ENCODE results near the gene DUSP11. TPM values are rescaled to one million over a fixed set of nuclear protein-coding genes. Genes with fewer than 3 reads are reported as not detected.

Gene DUSP11
- total and polyA plus RNA-seq, 3 donors from 2014 or later, result 32.2 to 56.3 (median 55.3) TPM

DNA sequence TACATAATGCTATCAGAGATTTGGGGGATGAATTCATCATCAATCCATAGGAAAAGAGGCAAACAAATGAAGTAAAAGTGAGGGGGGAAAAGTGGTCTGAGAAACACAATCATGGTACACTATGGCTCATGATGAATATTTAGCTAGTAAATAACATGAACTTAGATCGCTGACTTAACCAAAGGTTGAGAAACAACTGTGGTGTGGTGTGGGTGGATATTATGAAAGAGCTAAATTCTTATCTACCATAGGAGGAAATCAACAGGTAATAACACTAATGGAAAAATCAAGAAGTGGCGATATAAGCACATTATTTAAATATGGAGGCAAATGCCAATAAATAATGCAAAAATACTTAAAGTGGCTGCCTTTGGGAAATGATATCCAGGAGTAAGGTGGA, 30.6 kb downstream of the DUSP11 start:
- no peak overlapping the region for H3K4me3 ChIP-seq
- no peak overlapping the region for H3K27ac ChIP-seq
- intact Hi-C loops (cut with DNase I; ENCODE audit: low total_unique reads), result no loop called here
- H3K4me1 ChIP-seq, result no peaks in the 10 kb centered on the region
- 96 to 99% methylated on average over 2 of the region's 2 CpGs for WGBS, 2 donors
- H3K9me3 ChIP-seq, result no peaks in the 10 kb centered on the region
- H3K36me3 ChIP-seq (ENCODE audit: low read depth, missing control alignments), result no peaks in the 10 kb centered on the region
- TF ChIP-seq, protein P1, sequence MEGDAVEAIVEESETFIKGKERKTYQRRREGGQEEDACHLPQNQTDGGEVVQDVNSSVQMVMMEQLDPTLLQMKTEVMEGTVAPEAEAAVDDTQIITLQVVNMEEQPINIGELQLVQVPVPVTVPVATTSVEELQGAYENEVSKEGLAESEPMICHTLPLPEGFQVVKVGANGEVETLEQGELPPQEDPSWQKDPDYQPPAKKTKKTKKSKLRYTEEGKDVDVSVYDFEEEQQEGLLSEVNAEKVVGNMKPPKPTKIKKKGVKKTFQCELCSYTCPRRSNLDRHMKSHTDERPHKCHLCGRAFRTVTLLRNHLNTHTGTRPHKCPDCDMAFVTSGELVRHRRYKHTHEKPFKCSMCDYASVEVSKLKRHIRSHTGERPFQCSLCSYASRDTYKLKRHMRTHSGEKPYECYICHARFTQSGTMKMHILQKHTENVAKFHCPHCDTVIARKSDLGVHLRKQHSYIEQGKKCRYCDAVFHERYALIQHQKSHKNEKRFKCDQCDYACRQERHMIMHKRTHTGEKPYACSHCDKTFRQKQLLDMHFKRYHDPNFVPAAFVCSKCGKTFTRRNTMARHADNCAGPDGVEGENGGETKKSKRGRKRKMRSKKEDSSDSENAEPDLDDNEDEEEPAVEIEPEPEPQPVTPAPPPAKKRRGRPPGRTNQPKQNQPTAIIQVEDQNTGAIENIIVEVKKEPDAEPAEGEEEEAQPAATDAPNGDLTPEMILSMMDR (IDR thresholded peaks at IDR 0.05), result no peak
- no peak for TF ChIP-seq POLR2A (IDR thresholded peaks at IDR 0.05)
- no peaks in the 10 kb centered on the region for H3K27me3 ChIP-seq
- DNase-seq, result no peak

DNA sequence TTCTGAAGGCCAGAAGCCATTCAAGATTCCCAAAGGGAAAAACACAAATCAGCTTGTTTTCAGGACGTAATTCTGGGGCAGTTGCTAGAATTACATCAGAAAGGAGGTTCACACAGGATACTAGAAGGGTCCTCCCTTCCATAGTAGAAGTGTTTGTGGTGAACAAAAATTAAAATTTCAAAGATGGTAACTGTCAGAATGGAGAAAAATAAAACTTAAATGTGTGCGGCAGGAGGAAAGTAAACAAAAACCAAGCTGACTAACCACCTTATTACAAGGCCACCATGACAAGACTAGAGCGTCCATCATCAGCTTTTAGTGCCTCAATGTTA, 33.1 kb downstream of the DUSP11 start:
- no peak for DNase-seq
- intact Hi-C loops (cut with DNase I; ENCODE audit: low total_unique reads), result no loop called here
- Histone ChIP-seq H3K27me3 (no peaks in the 10 kb centered on the region), H3K27ac (peak overlapping the region in 1 of 2 donors; percentile 66), H3K36me3 (ENCODE audit: low read depth, missing control alignments) (no peaks in the 10 kb centered on the region), H3K9me3 (no peaks in the 10 kb centered on the region), H3K4me1 (no peaks in the 10 kb centered on the region), H3K4me3 (no peak overlapping the region)
- TF ChIP-seq, protein P1 (IDR thresholded peaks at IDR 0.05), result no peak
- TF ChIP-seq POLR2A (IDR thresholded peaks at IDR 0.05), result no peak
- 80 to 82% methylated on average over 3 of the region's 3 CpGs for WGBS, 2 donors

DNA sequence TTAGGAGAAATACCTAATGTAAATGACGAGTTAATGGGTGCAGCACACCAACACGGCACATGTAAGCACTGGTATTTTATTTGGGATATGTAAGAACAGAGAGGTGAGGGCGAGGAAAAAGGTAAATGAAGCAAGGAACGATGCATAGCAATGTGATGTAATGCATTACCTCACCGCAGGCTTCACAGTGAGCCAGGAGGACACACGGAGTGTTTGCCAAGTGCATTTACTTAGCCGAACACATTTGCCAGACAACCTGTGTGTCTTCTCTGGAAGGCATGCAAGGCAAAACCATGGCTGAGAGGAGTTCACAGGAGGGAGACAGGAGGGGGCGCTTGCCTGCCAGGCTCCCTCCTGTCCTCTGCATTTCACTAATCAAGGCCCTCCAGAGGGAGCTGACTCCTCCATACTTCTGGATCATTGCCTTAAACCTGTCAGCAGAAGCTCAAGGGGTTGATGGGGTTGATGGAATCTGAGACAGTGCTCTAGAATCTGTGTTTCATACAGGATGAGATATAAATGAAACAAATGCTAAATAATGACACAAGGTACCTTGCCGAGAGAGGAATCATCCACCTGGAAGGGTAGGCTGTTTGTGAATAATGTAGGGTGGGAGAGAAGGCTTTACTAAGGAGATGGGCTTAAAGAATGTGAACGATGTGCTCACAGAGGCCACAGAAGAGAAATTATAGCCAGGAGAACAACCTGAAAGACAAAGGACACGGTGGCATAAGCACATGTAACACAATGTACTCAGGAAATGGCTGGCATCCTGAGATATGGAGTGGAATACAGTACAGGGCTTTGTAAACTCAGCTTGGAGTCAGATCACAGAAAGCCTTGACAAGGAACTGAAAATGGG, 33.7 kb downstream of the DUSP11 start:
- DNase-seq, result no peak
- Histone ChIP-seq H3K27ac (peak overlapping the region in 1 of 2 donors; percentile 66), H3K27me3 (no peaks in the 10 kb centered on the region), H3K9me3 (no peaks in the 10 kb centered on the region), H3K36me3 (ENCODE audit: low read depth, missing control alignments) (no peaks in the 10 kb centered on the region), H3K4me3 (no peak overlapping the region), H3K4me1 (no peaks in the 10 kb centered on the region)
- TF ChIP-seq, protein P1 (IDR thresholded peaks at IDR 0.05), result no peak
- no peak for TF ChIP-seq POLR2A (IDR thresholded peaks at IDR 0.05)
- 75 to 76% methylated on average over 11 of the region's 11 CpGs for WGBS, 2 donors
- intact Hi-C loops (cut with DNase I; ENCODE audit: low total_unique reads), result no loop called here

DNA sequence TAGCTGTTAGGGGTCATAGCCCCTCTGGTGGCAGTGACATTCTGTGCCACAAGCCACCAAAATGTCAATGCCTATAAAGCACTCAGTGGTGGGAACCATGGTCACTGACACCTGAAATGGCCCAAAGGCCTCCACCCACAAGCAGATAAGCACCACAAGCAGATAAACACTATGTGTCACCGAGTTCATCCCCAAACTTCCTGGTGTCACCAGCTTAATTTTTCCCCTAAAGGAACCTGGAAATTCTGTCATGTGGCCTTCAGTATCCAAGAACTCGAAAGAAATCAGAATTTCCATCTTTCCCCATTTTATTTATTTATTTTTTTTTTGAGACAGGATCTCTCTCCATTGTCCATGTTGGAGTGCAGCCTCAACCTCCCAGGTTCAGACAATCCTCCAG, 39.1 kb downstream of the DUSP11 start:
- no peak for DNase-seq
- H3K36me3 ChIP-seq (ENCODE audit: low read depth, missing control alignments), result no peaks in the 10 kb centered on the region
- H3K4me3 ChIP-seq, result no peak overlapping the region
- no peak for TF ChIP-seq POLR2A (IDR thresholded peaks at IDR 0.05)
- TF ChIP-seq, protein P1 (IDR thresholded peaks at IDR 0.05), result no peak
- intact Hi-C loops (cut with DNase I; ENCODE audit: low total_unique reads), result no loop called here
- no peaks in the 10 kb centered on the region for H3K9me3 ChIP-seq
- 83 to 87% methylated on average over 2 of the region's 2 CpGs for WGBS, 2 donors
- H3K27ac ChIP-seq, result no peak overlapping the region
- peaks cover 8% of the 10 kb centered on the region for H3K4me1 ChIP-seq
- no peaks in the 10 kb centered on the region for H3K27me3 ChIP-seq

DNA sequence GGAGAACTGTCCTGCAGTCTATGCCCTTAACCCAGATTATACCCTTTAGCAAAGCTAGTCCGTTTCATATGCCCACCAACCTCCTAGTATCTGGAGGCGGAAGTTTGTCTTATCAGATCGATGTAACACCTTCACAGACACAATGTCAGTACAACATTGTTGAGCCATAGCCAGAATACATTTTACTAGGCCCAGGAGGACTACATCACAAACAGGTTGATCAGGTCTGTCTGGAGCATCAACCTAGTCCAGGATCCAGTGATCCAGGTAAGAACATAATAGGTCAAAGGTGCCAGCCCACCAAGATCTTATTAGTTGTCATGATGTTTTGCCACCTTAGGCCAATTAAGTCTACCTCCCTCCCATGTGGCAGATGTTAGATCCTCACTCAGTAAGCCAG, 40.8 kb downstream of the DUSP11 start:
- H3K27me3 ChIP-seq, result no peaks in the 10 kb centered on the region
- TF ChIP-seq, protein P1 (IDR thresholded peaks at IDR 0.05), result no peak
- no peak for TF ChIP-seq POLR2A (IDR thresholded peaks at IDR 0.05)
- intact Hi-C loops (cut with DNase I; ENCODE audit: low total_unique reads), result no loop called here
- 76 to 78% methylated on average over 3 of the region's 3 CpGs for WGBS, 2 donors
- H3K27ac ChIP-seq, result no peak overlapping the region
- DNase-seq, result no peak
- no peaks in the 10 kb centered on the region for H3K36me3 ChIP-seq (ENCODE audit: low read depth, missing control alignments)
- H3K4me1 ChIP-seq, result peaks cover 11% of the 10 kb centered on the region
- H3K9me3 ChIP-seq, result no peaks in the 10 kb centered on the region
- H3K4me3 ChIP-seq, result no peak overlapping the region
